Measurements from ENCODE around the gene ELMO1. TPM values are rescaled to one million over a fixed set of nuclear protein-coding genes. Genes with fewer than 3 reads are reported as not detected.

ELMO1 gene
- total RNA-seq, 1 experiment from 2014 or later, result 7.8 TPM

GRCh38 chr7:36943591-36944435 lies 504.9 kb downstream of the ELMO1 start:
- no peak for TF ChIP-seq CTCF (conservative IDR thresholded peaks at IDR 0.05)
- Histone ChIP-seq H3K23ac (ENCODE audit: insufficient read length, low read depth, low read length) (no peak overlapping the region), H3K9ac (ENCODE audit: extremely low read depth, insufficient read length, low read length) (no peak overlapping the region), H4K91ac (ENCODE audit: insufficient read length, low read depth, low read length) (no peak overlapping the region), H3K79me2 (ENCODE audit: insufficient read depth, low read length) (no peaks in the 10 kb centered on the region), H3K27me3 (ENCODE audit: insufficient read depth, low read length) (no peaks in the 10 kb centered on the region), H4K8ac (replicated peaks; ENCODE audit: insufficient read length, low read depth, low read length) (no peak overlapping the region), H3K27ac (ENCODE audit: insufficient read length, low read depth, low read length) (no peak overlapping the region), H3K18ac (ENCODE audit: insufficient read length, low read depth, low read length) (no peak overlapping the region), H2AK5ac (ENCODE audit: insufficient read length, low read length) (no peak overlapping the region), H2BK12ac (ENCODE audit: insufficient read length, low read depth, low read length) (no peak overlapping the region), H3K4me2 (ENCODE audit: insufficient read depth, insufficient read length, low read length) (no peak overlapping the region), H2AFZ (ENCODE audit: low read length) (no peak overlapping the region), H4K20me1 (ENCODE audit: control insufficient read depth, insufficient read depth, insufficient read length) (no peaks in the 10 kb centered on the region), H2BK15ac (ENCODE audit: low read depth, low read length) (no peak overlapping the region), H3K14ac (ENCODE audit: insufficient read depth, low read length) (no peak overlapping the region), H3K23me2 (ENCODE audit: insufficient read length, low read depth, low read length, poor library complexity, severe bottlenecking) (no peaks in the 10 kb centered on the region), H3K4ac (ENCODE audit: low read depth, low read length) (no peak overlapping the region), H3T11ph (ENCODE audit: low read length) (no peak overlapping the region), H2BK120ac (ENCODE audit: low read depth, low read length, poor library complexity, severe bottlenecking) (no peak overlapping the region), H3K4me1 (ENCODE audit: insufficient read depth, low read length) (no peaks in the 10 kb centered on the region), H3K79me1 (ENCODE audit: insufficient read depth, low read depth, low read length, poor library complexity, severe bottlenecking) (no peaks in the 10 kb centered on the region), H3K56ac (ENCODE audit: insufficient read length, low read depth, low read length) (no peak overlapping the region), H2BK5ac (ENCODE audit: insufficient read length, low read length) (no peak overlapping the region), H2BK20ac (ENCODE audit: low read depth, low read length, poor library complexity, severe bottlenecking) (no peak overlapping the region), H4K5ac (ENCODE audit: insufficient read length, low read depth, low read length) (no peak overlapping the region), H3K9me3 (ENCODE audit: control insufficient read depth, low read depth, low read length) (no peaks in the 10 kb centered on the region)
- Mint-ChIP-seq H3K4me3 (no peak overlapping the region), H3K36me3 (ENCODE audit: insufficient read depth in 1 of 3, low read depth in 3 of 3) (0 out of 7 replicates have a peak, but pooled peaks cover 0 to 1% (median 0%) of the 10 kb centered on the region in 3 experiments), H3K4me1 (peaks cover 6 to 14% of the 10 kb centered on the region in 2 experiments), H3K9me3 (peaks cover 0 to 8% of the 10 kb centered on the region in 2 experiments; a peak in 4 of 5 replicates), H3K27ac (peak overlapping the region in 1 of 3 experiments; percentile 4; a peak in 1 of 7 replicates), H3K27me3 (ENCODE audit: low read depth) (no peaks in the 10 kb centered on the region; the same call in 1 of the 2 replicates)
- DNase-seq, result no peak
- no CpG with 5 or more reads among the region's 8 CpGs for WGBS (ENCODE audit: extremely low coverage, insufficient read length, low lambda C conversion rate)
